Lower leg skin (tissue), 3 donors: ENCODE results near the gene UNC119.

Experiments
- POLR2A ChIP-seq, 2 donors: fragments of 450-650 bp; IDR thresholded peaks; one replicate each; pipeline ENCODE4 v1.6.1; 2016 to 2017; ENCODE audit warnings: antibody characterized with exemption in 2 of 2, mild to moderate bottlenecking in 1 of 2, moderate library complexity in 1 of 2
- TF ChIP-seq, protein P1 (sequence below), 3 donors: fragments of 450-650 bp; IDR thresholded peaks; one replicate each; pipeline ENCODE4 v1.5.1; 2016; ENCODE audit warnings: antibody characterized with exemption in 3 of 3, mild to moderate bottlenecking in 3 of 3, moderate library complexity in 2 of 3

DNA sequence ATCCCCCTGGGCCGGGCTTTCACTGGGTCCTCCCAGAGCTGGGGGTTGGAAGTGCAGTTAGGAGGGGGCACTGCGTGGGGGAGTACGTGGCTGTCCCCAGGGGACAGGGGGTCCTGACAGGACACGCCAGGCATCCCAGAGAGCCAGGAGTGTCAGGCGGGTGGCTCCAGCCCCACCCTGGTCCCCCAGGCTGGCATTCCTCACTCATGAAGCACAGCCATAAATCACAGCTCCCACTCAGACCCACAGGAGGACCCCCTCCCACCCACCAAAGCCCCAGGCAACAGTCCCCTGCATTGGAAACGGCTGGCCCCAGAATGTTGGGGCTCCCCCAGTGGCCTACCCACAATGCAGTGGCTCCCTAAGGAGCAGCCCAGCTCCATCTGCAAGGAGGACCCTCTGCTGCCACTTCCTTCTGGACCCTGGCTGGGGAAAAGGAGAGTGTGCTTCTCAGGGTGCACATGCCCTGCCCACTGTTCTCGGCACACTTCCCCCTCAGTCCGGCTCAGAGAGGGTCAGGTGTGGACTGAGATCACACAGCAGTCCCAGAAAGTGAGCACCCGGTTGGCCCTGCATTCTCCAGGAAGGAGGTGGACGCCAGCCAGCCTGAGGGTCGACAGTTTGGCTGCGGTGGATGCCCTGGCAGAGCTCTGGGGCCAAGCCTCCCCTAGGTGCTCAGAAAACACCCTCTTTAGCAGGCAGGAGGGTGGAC lies 53.6 kb downstream of the UNC119 start:
- TF ChIP-seq, protein P1, sequence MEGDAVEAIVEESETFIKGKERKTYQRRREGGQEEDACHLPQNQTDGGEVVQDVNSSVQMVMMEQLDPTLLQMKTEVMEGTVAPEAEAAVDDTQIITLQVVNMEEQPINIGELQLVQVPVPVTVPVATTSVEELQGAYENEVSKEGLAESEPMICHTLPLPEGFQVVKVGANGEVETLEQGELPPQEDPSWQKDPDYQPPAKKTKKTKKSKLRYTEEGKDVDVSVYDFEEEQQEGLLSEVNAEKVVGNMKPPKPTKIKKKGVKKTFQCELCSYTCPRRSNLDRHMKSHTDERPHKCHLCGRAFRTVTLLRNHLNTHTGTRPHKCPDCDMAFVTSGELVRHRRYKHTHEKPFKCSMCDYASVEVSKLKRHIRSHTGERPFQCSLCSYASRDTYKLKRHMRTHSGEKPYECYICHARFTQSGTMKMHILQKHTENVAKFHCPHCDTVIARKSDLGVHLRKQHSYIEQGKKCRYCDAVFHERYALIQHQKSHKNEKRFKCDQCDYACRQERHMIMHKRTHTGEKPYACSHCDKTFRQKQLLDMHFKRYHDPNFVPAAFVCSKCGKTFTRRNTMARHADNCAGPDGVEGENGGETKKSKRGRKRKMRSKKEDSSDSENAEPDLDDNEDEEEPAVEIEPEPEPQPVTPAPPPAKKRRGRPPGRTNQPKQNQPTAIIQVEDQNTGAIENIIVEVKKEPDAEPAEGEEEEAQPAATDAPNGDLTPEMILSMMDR (IDR thresholded peaks at IDR 0.05), result no peak
- TF ChIP-seq POLR2A (IDR thresholded peaks at IDR 0.05), result no peak
